Left lung (tissue), 10 donors: ENCODE results near the gene LRRN4CL. TPM values are rescaled to one million over a fixed set of nuclear protein-coding genes. Genes with fewer than 3 reads are reported as not detected.

ENCODE experiments used
- ATAC-seq: fragments of 200-7000 bp; cut with Tn5 transposase; one replicate; pipeline ENCODE4 v1.9.1; 2020; ENCODE audit warnings: moderate library complexity
- DNase-seq, 4 donors: peaks; one replicate each; pipeline ENCODE4 v3.0.0-alpha.2; 2013 to 2020
- H3K27ac ChIP-seq, 2 donors: fragments of 200-600 bp; sonication (generic) in 1 of 2; one replicate each; pipeline versions ENCODE4 v1.5.0 to v1.8.0; 2020 to 2021
- H3K27me3 ChIP-seq, 2 donors: fragments of 200-600 bp; sonication (generic) in 1 of 2; one replicate each; pipeline versions ENCODE4 v1.5.0 to v1.8.0; 2020 to 2021
- H3K36me3 ChIP-seq, 2 donors: fragments of 200-600 bp; sonication (generic) in 1 of 2; one replicate each; pipeline versions ENCODE4 v1.5.0 to v1.8.0; 2020 to 2021
- H3K4me1 ChIP-seq, 2 donors: fragments of 200-600 bp; one replicate each; pipeline ENCODE4 v1.8.0; 2021
- H3K4me3 ChIP-seq, 2 donors: fragments of 200-600 bp; sonication (generic) in 1 of 2; one replicate each; pipeline versions ENCODE4 v1.5.0 to v1.8.0; 2020 to 2021; ENCODE audit warnings: mild to moderate bottlenecking in 1 of 2
- H3K9me3 ChIP-seq, 2 donors: fragments of 200-600 bp; sonication (generic) in 1 of 2; one replicate each; pipeline versions ENCODE4 v1.5.0 to v1.8.0; 2020 to 2021
- CTCF ChIP-seq, 2 donors: fragments of 200-600 bp; sonication (generic) in 1 of 2; IDR thresholded peaks; one replicate each; pipeline versions ENCODE4 v1.5.0 to v1.8.0; 2021; ENCODE audit warnings: antibody characterized with exemption in 2 of 2
- intact Hi-C, 2 donors: fragments of 100-400 bp; cut with DNase I; formaldehyde crosslinking; loops; one replicate each; pipeline versions ENCODE4 v1.11.2 to v1.14.2; 2022
- polyA plus RNA-seq, 6 donors: library from polyadenylated mRNA; unstranded; fragments of 120-200 nt; gene quantifications; one replicate each; pipeline ENCODE4 v1.2.1, GENCODE V29; 2013; ENCODE audit not compliant: insufficient read length in 6 of 6
- total RNA-seq, 2 donors: library from RNA; stranded (reverse); fragmentation: NEBNext Ultra II Directional; extraction: Animal tissue kit (Norgen Biotek cat#: 25700); gene quantifications; one replicate each; pipeline ENCODE4 v1.2.1, GENCODE V29; 2021
- donor health status: DM: no; HTN: yes; CAD: no.
- donor health status: DM: no; HTN: no; CAD: no.

LRRN4CL gene
- total and polyA plus RNA-seq, 8 donors, result 0.32 to 2.0 (median 0.69) TPM

DNA sequence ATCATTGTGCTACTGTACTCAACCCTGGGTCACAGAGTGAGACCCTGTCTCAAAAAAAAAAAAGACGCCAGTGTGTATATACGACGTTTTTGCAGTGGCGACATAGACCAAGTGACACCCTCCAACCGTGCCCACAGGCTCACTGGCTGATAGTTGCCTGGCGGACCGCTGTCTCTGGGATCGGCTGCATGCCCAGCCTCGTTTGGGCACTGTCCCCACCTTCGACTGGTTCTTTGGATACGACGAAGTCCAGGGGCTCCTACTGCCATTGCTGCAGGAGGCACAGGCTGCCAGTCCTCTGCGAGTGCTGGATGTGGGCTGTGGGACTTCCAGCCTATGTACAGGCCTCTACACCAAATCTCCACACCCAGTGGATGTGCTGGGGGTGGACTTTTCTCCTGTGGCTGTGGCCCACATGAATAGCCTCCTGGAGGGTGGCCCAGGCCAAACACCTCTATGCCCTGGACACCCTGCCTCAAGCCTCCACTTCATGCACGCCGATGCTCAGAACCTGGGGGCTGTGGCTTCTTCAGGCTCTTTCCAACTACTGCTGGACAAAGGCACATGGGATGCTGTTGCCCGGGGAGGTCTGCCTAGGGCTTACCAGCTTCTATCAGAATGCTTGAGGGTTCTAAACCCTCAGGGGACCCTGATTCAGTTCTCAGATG is 22.9 kb downstream of the LRRN4CL start:
- DNase-seq (no peak), ATAC-seq (no peak)
- TF ChIP-seq CTCF (IDR thresholded peaks at IDR 0.05), result no peak
- peak overlapping the region; percentile 86 to 90 for H3K4me3 ChIP-seq
- no peaks in the 10 kb centered on the region for H3K9me3 ChIP-seq
- H3K36me3 ChIP-seq, result peaks cover 0 to 34% of the 10 kb centered on the region in 2 donors
- H3K27me3 ChIP-seq, result no peaks in the 10 kb centered on the region
- peak overlapping the region; percentile 89 to 94 for H3K27ac ChIP-seq
- intact Hi-C loops, result no loop called here
- peaks cover 24 to 69% of the 10 kb centered on the region in 2 donors for H3K4me1 ChIP-seq

- TF ChIP-seq CTCF (IDR thresholded peaks at IDR 0.05), result no peak
- ATAC-seq (peak; percentile 53), DNase-seq (peak in 2 of 4 donors; percentile 53 to 83)
- no peaks in the 10 kb centered on the region for H3K9me3 ChIP-seq
- intact Hi-C loops, result no loop called here
- no peaks in the 10 kb centered on the region for H3K27me3 ChIP-seq
- H3K27ac ChIP-seq, result peak overlapping the region; percentile 89 to 94
- peak overlapping the region; percentile 86 to 90 for H3K4me3 ChIP-seq
- peaks cover 20 to 64% of the 10 kb centered on the region in 2 donors for H3K4me1 ChIP-seq
- H3K36me3 ChIP-seq, result peaks cover 0 to 40% of the 10 kb centered on the region in 2 donors
Measured at GRCh38 chr11:62665599-62666258, 23.6 kb downstream of the LRRN4CL start.

DNA sequence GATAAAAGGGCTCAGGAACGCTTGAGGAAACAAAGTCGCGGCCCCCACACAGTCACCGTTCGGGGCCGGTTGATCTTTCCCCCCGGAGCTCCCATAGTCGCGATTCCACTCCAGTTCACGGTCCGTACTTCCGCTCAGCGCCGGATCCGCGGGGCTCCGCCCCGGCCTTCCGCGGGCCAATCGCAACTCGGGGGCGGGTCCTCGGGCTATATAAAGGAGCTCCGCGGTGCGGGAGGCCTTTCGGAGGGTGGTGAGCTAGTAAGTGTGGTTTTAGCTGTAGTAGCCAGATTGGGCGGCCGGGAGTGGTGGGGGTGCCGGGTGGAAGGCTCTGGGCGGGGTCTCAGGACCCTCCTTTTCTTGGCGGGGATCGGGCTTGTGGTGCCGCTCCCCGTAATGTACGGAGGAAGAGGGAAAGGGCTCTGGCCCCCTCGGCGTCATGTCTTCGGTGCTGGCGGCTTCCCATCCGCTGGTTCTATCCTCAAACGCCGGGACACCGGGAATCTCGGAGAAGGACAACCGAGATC is 24.2 kb downstream of the LRRN4CL start, which contains the start of the genes C11orf98 and CSKMT:
Gene C11orf98, minus strand, starts transcription at position 136 of the 524 bp plus-strand sequence. Its CDS starts 41 bp downstream, at position 95.
Gene CSKMT, plus strand, starts transcription at position 238 of the 524 bp plus-strand sequence. CDS start 568 bp downstream, outside the sequence.
- Histone ChIP-seq H3K4me1 (peaks cover 14 to 58% of the 10 kb centered on the region in 2 donors), H3K27me3 (no peaks in the 10 kb centered on the region), H3K9me3 (no peaks in the 10 kb centered on the region), H3K4me3 (peak within 1 kb of the TSS; percentile 86 to 90), H3K27ac (peak within 1 kb of the TSS; percentile 89 to 94), H3K36me3 (peaks cover 0 to 42% of the 10 kb centered on the region in 2 donors)
- no peak for TF ChIP-seq CTCF (IDR thresholded peaks at IDR 0.05)
- intact Hi-C loops, result no loop called here
- DNase-seq (peak; percentile 95 to 97 (median 96)), ATAC-seq (peak; percentile 98)

- Histone ChIP-seq H3K4me1 (peaks cover 14 to 52% of the 10 kb centered on the region in 2 donors), H3K4me3 (peak overlapping the region; percentile 86 to 90), H3K27me3 (no peaks in the 10 kb centered on the region), H3K27ac (peak overlapping the region; percentile 89 to 94), H3K9me3 (no peaks in the 10 kb centered on the region), H3K36me3 (peaks cover 0 to 42% of the 10 kb centered on the region in 2 donors)
- ATAC-seq (peak; percentile 59), DNase-seq (peak in 3 of 4 donors; percentile 28 to 60 (median 56))
- TF ChIP-seq CTCF (IDR thresholded peaks at IDR 0.05), result no peak
- intact Hi-C loops, result no loop called here
Measured at GRCh38 chr11:62664405-62665074, 24.8 kb downstream of the LRRN4CL start.
